GM21619 (cell line): ENCODE results near the gene TRA2B.
"Not testable (repeated sequence)": the region's sequence is repeated elsewhere in the genome, so short reads cannot be mapped to it uniquely, and the experiment has no call there.

Experiments used
- ATAC-seq: cut with Tn5 transposase; IDR thresholded peaks from one replicate; pipeline ENCODE4 v1.9.1; 2021; ENCODE audit not compliant: unreplicated experiment

TRA2B gene

DNA sequence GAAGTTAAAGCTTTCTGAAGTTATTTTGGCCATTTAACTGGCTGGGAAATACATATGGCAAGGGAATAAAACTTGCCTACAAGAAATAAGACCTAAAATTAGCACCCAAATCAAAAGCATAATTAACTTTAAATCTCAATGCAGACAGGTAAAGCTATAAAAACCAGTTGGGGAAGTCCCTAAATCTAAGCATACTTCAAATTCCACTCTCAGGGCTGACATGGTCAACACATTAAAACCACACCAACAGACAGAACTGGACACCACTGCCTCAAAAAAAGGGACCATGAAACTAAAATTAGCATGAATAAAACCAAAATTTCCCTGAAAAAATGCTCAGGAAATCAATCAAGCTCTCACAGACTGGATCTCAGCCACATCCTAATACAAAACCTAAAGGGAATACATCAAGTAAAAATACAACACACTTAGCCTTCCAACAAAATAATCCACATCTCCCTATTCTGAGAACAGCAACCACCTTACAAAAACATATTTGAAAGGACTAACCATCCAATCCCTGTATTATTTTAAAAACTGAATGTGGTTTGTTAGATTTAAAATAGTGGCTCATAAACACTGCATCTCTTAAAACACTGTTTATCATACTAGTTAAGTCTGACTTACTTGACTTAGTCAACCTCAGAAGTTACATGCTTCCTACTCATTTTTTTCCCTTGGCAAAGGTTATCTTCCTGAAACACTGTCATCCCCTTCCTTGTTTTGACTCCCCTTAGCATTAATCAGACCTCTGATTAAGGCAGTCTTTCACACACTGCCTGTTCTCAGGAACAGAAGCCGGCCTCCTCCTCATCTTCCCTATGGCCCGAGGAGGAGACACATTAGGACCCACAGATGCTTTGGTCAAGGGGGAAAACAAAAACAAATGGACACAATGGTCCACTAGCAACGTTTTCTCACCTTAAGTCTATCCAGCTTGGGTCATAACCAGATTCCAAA, 8.3 kb downstream of the TRA2B start:
- ATAC-seq = no peak

DNA sequence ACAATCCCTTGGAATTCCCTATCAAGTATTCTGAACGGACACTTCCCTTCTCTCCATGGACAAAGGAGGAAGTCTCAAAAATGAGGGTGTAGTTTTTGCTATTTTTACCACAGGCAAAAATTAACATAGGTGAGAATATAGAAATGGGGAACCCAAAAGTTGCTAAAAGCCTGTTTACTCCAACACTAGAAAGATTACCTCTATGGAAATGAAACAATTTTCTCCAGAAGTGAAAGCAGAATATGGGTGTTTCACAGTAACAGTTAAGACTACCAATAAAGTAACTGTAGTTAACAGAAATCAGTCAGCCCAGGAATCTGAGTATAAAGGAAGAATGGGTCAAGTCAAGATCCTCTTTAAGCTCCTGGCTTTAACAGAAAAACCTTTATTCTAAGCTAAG, 9.3 kb downstream of the TRA2B start:
- no peak for ATAC-seq

DNA sequence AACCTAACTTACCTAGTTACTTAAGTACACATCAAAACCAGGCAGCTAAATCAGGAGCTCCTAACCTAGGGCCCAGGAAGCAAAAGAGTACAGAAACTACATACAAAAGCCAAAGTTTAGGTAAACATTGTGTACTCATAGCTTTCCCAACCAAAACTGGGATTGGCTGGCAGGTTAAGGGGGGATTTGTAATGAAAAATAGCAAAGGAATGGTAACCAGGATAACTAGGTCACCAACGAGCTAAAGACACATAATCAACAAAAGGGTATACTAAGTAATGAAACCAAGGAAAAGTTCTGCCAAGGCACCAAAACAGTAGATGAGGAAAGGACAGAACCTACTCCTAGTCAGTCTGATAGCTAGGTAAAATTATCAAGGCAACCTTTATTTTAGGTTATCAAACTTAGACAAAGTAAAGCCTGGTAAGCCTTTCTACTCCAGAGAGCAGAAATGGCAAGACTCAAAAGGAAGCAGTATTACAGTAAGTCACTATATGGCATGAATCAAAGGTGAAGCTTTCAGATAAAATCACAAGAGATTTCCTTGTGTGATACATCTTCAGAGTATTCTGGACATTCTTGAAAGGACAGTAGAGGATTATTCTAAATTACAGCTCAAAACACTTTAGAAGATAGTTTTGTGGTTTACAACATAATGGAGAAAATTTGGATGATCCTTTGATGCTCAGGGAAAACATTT, 10.2 kb downstream of the TRA2B start:
- ATAC-seq = no peak

DNA sequence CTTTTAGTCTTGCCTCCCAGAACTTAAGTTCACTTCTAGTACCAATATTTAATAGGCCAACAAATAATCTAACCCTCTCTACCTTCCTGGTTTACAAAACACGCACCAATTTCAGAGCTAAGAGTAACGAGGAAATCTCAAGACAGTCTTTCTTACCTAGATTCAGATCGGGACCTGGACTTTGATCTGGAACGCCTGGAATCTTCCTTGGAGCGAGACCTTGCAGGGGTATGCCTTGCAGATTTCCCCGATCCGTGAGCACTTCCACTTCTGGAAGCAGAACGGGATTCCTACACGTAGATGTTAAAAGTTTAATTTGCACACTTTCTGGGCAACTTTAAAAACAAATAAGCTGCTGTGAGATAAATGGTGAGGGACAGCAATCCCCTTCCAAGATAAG, 11.4 kb downstream of the TRA2B start:
- ATAC-seq = no peak

DNA sequence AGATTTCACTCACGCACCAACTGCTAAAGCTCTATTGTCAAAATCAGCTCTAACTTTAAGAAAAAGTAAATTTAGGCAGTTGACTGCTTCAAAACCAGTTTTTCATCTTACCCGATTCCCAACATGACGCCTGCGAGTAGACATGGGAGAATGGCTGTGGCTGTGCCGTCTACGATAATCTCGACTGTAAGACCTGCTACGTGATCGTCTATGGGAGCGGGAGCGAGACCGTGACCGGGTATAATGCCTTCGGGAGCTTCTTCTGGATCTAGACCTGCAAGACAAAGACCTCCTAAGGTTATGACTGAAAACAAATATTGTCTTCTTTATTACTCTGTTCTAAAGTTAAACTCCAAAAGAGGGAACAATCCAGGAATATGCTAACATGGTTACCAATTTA, 12.5 kb downstream of the TRA2B start:
- ATAC-seq = no peak

DNA sequence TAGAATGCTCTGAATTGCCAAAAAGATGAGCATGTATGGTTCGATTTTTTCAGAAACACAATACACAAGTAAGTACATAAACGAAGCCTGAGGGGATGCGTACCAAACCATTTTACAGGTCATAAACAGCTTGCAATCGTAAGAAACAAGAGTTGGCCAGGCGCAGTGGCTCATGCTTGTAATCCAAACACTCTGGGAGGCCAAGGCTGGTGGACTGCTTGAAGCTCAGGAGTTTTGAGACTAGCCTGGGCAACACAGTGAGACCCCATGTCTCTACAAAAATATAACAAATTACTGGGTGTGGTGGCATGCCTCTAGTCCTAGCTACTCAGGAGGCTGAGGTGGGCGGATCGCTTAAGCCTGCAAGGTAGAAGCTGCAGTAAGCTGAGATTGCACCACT, 13.4 kb downstream of the TRA2B start:
- no peak for ATAC-seq

DNA sequence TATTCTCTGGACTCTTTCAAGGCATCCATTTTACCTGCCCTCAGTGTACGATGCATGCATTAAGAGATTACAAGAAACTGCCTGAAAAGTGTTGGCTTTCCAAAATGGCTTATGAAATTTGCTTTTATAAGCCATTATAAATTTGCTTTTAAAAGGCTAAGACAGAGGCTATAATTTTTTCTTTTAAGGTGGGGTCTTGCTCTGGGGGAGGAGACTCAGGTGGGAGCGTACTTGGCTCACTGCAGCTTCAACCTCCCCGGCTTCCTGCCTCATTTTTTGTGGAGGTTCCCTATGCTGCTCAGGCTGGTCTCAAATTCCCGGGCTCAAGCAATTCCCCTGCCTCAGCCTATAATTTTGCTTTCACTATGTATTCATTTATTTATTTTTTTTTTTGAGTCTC, 17.6 kb downstream of the TRA2B start:
- ATAC-seq = no peak

DNA sequence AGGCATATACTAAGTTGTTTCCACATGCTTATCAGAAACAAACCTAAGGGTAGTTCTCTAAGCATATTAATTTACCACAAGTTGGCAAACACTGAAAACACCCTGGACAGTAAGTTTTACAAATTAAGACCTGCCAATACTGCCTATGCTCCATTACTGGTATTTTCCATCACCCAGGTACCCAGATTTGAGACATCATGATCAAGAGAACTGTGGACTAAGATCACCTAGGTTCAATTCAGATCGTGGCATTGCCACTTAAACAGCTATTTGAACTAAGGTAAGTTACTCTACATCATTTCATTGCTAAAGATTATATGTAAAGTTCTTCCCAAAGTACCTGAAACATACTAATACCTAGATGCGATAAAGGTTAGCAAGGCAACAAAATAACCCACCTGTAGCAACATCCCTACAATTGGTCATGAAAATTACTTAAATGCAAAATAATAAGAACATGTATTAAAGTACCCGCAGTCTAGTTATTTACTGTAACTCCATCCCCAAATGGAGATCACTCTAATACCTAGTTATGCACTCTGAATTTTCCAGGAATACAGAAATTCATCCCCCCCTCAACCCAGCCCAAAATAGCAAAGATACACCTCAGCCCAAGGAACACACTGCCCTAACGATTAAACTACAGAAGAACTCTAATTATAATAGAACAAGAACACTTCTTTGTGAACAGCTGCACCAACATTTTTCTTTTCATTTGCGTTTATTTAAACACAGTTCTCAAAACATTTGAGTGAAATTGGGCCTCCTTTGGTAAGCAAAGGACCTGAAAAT, 21.6 kb downstream of the TRA2B start:
- ATAC-seq = no peak

DNA sequence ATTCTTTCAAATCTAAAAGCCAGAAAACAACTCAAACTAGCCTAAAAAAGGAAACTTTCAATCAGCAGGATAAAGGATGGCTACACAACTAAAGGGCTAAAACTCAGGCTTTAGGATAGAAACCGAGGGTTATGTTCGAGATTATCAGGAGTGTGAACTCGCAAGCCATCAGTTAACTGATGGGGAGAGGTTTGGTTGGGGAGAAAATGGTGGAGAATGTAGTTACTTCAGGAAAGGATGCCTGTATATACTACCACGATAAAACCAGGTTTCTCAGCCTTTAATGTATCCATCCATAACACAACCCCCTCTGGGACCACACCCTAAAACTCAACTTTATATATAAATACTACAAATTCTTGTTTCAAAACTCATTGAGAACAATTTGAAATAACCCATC, 22.2 kb downstream of the TRA2B start:
- ATAC-seq = no peak

DNA sequence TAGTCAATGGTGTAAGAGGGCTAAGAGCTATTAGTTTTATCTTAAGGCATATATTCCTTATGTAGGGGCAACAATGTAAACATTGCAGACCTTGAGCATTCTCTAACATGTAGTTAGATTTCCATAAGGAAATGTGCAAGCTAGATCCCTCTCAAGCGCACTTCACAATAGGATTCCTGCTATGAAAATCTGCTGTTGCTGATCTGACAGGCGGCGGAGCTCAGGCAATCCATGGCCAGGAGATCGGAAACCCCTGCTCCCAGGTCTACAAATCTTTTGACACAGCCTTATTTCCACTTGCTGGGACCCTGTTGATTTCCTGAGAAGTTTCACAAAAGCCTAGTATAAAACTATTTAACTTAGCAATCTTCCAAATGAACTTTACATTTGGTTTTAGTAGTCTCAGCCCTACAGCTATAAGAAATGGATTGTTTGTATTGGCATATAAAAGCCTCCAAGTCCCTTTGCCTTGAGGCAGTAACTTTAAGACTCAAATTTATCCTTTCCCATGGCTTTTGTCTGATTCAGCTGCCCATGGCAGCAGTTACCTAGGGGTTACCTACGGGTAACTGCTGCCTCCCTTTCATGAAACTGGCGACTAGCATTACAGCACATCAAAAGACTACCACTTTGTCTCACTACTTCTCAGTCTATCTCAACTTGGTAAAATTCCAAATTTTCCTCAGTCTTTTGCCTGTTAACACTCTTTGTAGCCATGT, 22.7 kb downstream of the TRA2B start:
- ATAC-seq = no peak

DNA sequence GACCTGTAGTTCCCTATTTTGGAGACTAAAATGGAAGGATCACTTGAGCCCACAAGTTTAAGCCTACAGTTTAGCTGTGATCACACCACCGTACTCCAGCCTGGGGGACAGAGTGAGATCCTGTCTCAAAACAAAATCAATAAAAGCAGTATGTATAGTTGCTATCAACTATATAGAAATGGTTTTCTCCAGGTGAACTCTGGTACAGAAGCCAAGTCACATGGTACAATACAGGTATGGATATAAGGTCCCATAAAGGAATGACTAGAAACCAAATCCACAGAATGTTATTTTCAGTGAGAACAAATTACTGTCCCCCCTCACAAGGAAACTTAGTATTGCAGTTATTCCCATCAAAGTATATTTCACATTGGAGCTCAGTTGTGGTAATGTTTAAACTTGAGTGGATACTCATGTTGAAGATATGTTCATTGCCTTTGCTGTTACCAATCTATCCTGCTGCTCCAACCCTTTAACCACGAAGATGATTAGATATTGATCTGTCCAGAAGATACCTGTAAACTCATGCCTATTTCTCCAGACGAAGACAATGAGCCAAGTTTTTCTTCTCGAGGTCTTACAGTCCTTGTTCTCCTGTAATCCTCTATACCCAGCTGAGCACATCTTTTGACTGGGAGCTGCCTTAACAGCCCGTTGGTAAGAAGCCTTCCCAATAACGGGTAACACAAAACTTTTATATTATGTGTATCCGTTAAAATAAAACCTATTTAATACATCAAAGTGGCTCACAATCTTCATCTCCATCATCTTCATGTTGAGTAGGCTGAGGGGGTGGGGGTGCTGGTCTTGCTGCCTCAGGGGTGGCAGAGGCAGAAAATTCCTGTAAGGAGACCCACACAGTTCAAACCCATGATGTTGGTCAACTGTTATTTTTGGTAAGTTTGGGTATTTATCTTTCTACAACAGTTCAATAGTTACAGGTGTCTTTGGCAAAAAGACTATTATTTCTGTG, 24.6 kb downstream of the TRA2B start:
- no peak for ATAC-seq

DNA sequence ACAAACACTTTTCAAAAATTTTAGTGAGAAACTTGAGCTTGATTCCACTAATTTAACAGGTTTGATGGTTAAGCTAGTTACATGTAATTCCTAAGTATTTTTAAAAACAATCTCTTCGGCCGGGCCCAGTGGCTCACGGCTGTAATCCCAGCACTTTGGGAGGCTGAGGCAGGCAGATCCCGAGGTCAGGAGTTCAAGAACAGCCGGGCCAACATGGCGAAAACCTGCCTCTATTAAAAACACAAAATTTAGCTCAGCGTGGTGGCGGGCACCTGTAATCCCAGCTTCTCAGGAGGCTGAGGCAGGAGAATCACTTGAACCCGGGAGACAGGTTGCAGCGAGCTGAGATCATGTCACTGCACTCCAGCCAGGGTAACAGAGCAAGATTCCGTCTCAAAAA, 25.3 kb downstream of the TRA2B start:
- ATAC-seq = no peak

DNA sequence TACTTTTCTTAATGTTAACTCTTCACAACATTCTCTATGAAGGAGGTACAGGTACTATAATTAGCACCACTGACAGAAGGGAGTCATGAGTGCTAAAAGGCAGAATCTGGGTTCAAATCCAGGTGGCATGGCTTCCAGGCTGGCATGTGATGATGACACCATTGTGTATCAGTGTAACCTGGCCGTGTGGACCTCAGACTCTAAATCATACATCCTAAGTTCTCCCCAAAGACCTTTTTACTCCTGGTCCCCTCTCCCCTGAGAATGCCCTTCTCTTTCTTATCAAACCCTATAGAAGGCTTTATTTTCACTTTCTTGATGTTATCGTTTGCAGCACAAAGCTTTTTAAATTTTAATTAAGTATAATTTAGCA, 26.8 kb downstream of the TRA2B start:
- ATAC-seq = not testable (repeated sequence)

DNA sequence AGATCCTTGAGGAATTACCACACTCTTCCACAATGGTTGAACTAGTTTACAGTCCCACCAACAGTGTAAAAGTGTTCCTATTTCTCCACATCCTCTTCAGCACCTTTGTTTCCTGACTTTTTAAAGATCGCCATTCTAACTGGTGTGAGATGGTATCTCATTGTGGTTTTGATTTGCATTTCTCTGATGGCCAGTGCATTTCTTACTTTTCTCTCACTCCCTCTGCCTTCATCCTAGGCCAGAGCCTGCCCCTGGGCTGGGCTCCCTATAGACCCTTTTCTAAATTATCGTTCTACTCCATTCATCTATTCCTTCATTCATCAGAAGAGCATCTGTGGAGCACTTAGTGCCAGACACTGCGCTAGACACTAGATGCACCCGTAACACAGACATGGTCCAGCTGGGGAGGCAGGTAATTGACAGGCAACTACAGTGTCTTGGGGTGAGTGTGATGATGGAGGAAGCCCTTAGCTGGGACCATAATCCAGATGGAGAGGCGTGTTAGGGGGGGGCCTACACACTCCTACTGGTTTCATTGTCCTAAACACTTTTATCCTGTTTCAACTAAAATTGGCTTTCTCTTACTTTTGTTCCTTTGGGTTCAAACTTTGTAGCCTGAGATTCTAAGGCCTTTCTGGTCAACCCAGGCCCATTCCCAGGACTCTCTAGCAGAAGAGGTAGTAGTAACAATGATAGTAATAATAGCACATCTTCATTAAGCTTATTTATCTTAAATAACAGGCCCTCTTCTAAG, 27.3 kb downstream of the TRA2B start:
- not testable (repeated sequence) for ATAC-seq

DNA sequence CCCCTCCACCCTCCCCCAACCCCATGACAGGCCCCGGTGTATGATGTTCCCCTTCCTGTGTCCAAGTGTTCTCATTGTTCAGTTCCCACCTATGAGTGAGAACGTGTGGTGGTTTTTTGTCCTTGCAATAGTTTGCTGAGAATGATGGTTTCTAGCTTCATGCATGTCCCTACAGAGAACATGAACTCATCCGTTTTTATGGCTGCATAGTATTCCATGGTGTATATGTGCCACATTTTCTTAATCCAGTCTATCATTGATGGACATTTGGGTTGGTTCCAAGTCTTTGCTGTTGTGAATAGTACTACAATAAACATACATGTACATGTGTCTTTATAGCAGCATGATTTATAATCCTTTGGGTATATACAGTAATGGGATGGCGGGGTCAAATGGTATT, 27.9 kb downstream of the TRA2B start:
- not testable (repeated sequence) for ATAC-seq

DNA sequence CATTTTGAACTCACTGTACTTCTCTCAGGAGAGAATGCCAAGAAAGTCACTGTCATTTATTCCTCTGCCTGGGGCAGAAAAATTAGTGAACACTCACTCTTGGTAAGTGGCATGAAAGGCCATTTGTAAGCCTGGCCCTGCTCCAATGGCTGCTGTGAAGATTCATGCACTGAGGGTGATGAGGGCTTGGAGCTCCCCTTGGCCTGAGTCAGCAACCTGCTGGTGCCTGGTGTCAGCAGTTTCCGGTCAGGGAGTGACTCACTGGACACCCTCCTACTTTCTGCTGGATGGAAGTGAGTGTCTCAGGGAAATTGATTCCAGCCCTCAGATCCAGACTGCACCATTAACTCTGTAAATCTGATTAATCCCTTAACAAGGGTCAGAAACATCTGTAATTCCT, 37.6 kb downstream of the TRA2B start:
- no peak for ATAC-seq

DNA sequence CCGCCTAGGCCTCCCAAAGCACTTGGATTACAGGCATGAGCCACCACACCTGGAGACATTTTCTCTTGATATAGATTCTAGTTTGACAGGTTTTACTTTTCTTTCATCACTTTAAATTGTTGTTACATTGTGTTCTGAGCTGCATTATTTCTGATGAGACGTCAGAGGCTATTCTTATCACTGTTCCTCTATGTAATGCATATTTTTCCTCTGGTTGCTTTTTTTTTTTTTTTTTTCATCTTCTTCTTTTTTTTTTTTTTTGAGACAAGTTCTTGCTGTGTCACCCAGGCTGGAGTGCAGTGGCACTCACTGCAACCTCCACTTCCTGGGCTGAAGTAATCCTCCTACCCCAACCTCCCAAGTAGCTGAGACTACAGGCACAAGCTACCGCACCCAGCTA, 41.2 kb downstream of the TRA2B start:
- ATAC-seq = no peak

DNA sequence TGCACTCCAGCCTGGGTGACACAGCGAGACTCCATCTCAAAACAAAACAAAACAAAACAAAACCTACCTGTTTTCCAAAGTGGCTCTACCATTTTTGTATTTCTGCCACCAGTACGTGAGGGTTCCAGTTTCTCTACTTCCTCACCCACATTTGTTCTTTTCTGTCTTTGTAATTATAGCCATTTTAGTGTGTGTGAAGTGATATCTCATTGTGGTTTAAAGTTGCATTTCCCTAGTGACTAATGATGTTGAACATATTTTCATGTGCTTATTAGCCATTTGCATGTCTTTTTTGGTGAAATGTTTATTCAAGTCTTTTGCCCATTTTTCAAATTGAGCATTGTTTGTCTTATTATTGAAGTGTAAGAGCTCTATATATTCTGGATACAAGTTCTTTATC, 50.7 kb downstream of the TRA2B start:
- ATAC-seq = no peak

DNA sequence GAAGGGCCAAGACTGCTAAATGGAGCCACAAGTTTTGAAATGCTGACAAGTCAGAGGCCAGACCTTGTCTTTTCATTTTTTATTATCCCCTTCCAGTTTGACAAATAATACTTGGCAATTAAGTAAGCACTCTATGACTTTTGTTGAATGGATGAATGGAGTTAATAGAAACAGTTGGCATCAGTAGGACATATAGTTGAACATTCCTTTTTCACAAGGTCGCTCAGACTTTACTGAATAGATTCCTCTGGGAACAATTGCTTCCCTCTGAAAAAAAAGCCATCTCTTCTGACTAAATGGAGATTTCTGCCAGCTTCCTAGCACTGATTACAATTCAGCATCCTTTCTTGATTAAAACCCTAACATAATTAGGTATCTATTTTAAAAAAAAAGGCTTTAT, 53.2 kb downstream of the TRA2B start:
- ATAC-seq = no peak
